Kidney epithelial cell (primary cell): ENCODE data around the gene TNFRSF6B. TPM values are rescaled to one million over a fixed set of nuclear protein-coding genes. Genes with fewer than 3 reads are reported as not detected.
"Not testable (repeated sequence)": the region's sequence is repeated elsewhere in the genome, so short reads cannot be mapped to it uniquely, and the experiment has no call there.

Source experiments
- DNase-seq: peaks from one replicate; pipeline ENCODE4 v3.0.0-alpha.2; 2010; ENCODE audit warnings: low read depth
- H3K27me3 ChIP-seq: 2 replicates; pipeline ENCODE4 v1.6.0; 2011; ENCODE audit warnings: low read length; ENCODE audit not compliant: control insufficient read depth, insufficient read depth
- H3K36me3 ChIP-seq: 2 replicates; pipeline ENCODE4 v1.5.1; 2011; ENCODE audit warnings: low read length; ENCODE audit not compliant: control insufficient read depth, insufficient read depth
- H3K4me3 ChIP-seq: 2 replicates; pipeline ENCODE4 v1.5.1; 2011; ENCODE audit warnings: low read depth, mild to moderate bottlenecking, control low read depth, low read length
- CTCF ChIP-seq: IDR thresholded peaks from 2 replicates; pipeline ENCODE4 v1.5.1; 2011; ENCODE audit warnings: mild to moderate bottlenecking, moderate library complexity, low read length, control low read depth, inconsistent platforms; ENCODE audit not compliant: insufficient read depth, poor library complexity, severe bottlenecking
- total RNA-seq: library from RNA; depleted of rRNA; stranded (reverse); fragments of >200 nt; gene quantifications from 2 replicates; pipeline ENCODE4 v1.2.3, GENCODE V29; 2015

The TNFRSF6B gene
- 97.0 and 119 TPM in 2 replicates for total RNA-seq

GRCh38 chr20:63696628-63697356 is at the start of gene TNFRSF6B:
TNFRSF6B (plus strand) TSS chr20:63696652; CDS start chr20:63696768, 116 bp downstream.
- DNase-seq = no peak
- peak within 1 kb of the TSS; percentile 64 for H3K4me3 ChIP-seq
- H3K36me3 ChIP-seq = no peaks in the 10 kb centered on the region
- no peaks in the 10 kb centered on the region for H3K27me3 ChIP-seq
- no peak for TF ChIP-seq CTCF

- DNase-seq = no peak
- no peaks in the 10 kb centered on the region for H3K36me3 ChIP-seq
- TF ChIP-seq CTCF = no peak
- peaks cover 2% of the 10 kb centered on the region for H3K27me3 ChIP-seq
- no peak overlapping the region for H3K4me3 ChIP-seq
Measured at GRCh38 chr20:63648190-63648589, 48.3 kb upstream of the TNFRSF6B start.

- H3K36me3 ChIP-seq = no peaks in the 10 kb centered on the region
- TF ChIP-seq CTCF = no peak
- DNase-seq = no peak
- H3K27me3 ChIP-seq = peaks cover 2% of the 10 kb centered on the region
- no peak overlapping the region for H3K4me3 ChIP-seq
Measured at GRCh38 chr20:63648895-63649589, 47.4 kb upstream of the TNFRSF6B start.

GRCh38 chr20:63650486-63650885 is 46.0 kb upstream of the TNFRSF6B start:
- not testable (repeated sequence) for H3K4me3 ChIP-seq, DNase-seq, H3K27me3 ChIP-seq, H3K36me3 ChIP-seq

- Histone ChIP-seq H3K4me3 (peak overlapping the region; percentile 67), H3K36me3 (no peaks in the 10 kb centered on the region), H3K27me3 (peaks cover 2% of the 10 kb centered on the region)
- DNase-seq = no peak
- no peak for TF ChIP-seq CTCF
Measured at GRCh38 chr20:63651942-63652191, 44.6 kb upstream of the TNFRSF6B start.

GRCh38 chr20:63652192-63652980 is 44.1 kb upstream of the TNFRSF6B start:
- Histone ChIP-seq H3K4me3 (peak overlapping the region; percentile 67), H3K36me3 (no peaks in the 10 kb centered on the region), H3K27me3 (peaks cover 2% of the 10 kb centered on the region)
- DNase-seq = no peak
- no peak for TF ChIP-seq CTCF
